Neural cell (in vitro differentiated cells): ENCODE results near the gene CBR4. TPM values are rescaled to one million over a fixed set of nuclear protein-coding genes. Genes with fewer than 3 reads are reported as not detected.

Source experiments
- H2AFZ ChIP-seq: fragments of 200-600, 300-800 bp; sonication (generic), shearing (Covaris generic); 2 replicates; pipeline ENCODE4 v1.6.0; 2014; ENCODE audit warnings: low read depth, mild to moderate bottlenecking, antibody characterized with exemption, low read length, moderate library complexity
- H3F3A ChIP-seq: fragments of 200-600 bp; shearing (Covaris generic); 2 replicates; pipeline ENCODE4 v1.6.1; 2016; ENCODE audit warnings: mild to moderate bottlenecking, moderate library complexity, mixed read lengths, antibody characterized with exemption, low read length; ENCODE audit not compliant: insufficient read depth, poor library complexity, severe bottlenecking
- H3K27ac ChIP-seq: fragments of 200-600, 300-800 bp; sonication (generic), shearing (Covaris generic); 2 replicates; pipeline ENCODE4 v1.5.1; 2014; ENCODE audit warnings: mild to moderate bottlenecking, low read length, moderate library complexity
- H3K27me3 ChIP-seq: fragments of 300-800, 200-600 bp; sonication (generic), shearing (Covaris generic); 2 replicates; pipeline ENCODE4 v1.6.0; 2014; ENCODE audit warnings: mild to moderate bottlenecking, low read depth, low read length, moderate library complexity; ENCODE audit not compliant: insufficient read depth
- H3K36me3 ChIP-seq: fragments of 300-800, 200-600 bp; sonication (generic), shearing (Covaris generic); 2 replicates; pipeline ENCODE4 v1.5.1; 2014; ENCODE audit warnings: mild to moderate bottlenecking, antibody characterized with exemption, low read length, moderate library complexity; ENCODE audit not compliant: insufficient read depth
- H3K4me2 ChIP-seq: fragments of 300-800, 200-600 bp; sonication (generic), shearing (Covaris generic); 2 replicates; pipeline ENCODE4 v1.6.0; 2014; ENCODE audit warnings: mild to moderate bottlenecking, low read length
- H3K4me3 ChIP-seq: fragments of 300-800, 200-600 bp; sonication (generic), shearing (Covaris generic); 2 replicates; pipeline ENCODE4 v1.5.1; 2014; ENCODE audit warnings: mild to moderate bottlenecking, low read length, moderate library complexity
- H3K79me2 ChIP-seq: fragments of 200-600 bp; shearing (Covaris generic); replicated peaks from 2 replicates; pipeline ENCODE4 v1.6.0; 2014; ENCODE audit warnings: mild to moderate bottlenecking, low read length, moderate library complexity; ENCODE audit not compliant: insufficient read depth
- H3K9ac ChIP-seq: fragments of 300-800, 200-600 bp; sonication (generic), shearing (Covaris generic); 2 replicates; pipeline ENCODE4 v1.6.1; 2016; ENCODE audit warnings: mild to moderate bottlenecking, low read length, mixed read lengths
- H3K9me2 ChIP-seq: fragments of 200-600 bp; shearing (Covaris generic); 2 replicates; pipeline ENCODE4 v1.6.1; 2016; ENCODE audit warnings: mild to moderate bottlenecking, low read length, mixed read lengths; ENCODE audit not compliant: insufficient read depth
- H3K9me3 ChIP-seq: fragments of 200-600, 300-800 bp; sonication (generic), shearing (Covaris generic); 2 replicates; pipeline ENCODE4 v1.6.1; 2016; ENCODE audit warnings: mild to moderate bottlenecking, mixed run types, low read length, moderate library complexity, mixed read lengths
- H4K20me1 ChIP-seq: fragments of 200-600 bp; shearing (Covaris generic); 2 replicates; pipeline ENCODE4 v1.6.1; 2016; ENCODE audit warnings: mild to moderate bottlenecking, mixed run types; ENCODE audit not compliant: insufficient read depth
- CTCF ChIP-seq: fragments of 450-650 bp; IDR thresholded peaks from 2 replicates; pipeline ENCODE4 v1.5.1; 2014; ENCODE audit warnings: antibody characterized with exemption, mild to moderate bottlenecking, moderate library complexity; ENCODE audit not compliant: poor library complexity, severe bottlenecking
- EP300 ChIP-seq: fragments of 450-650 bp; conservative IDR thresholded peaks from 2 replicates; pipeline ENCODE4 v1.6.1; 2014; ENCODE audit warnings: antibody characterized with exemption, mild to moderate bottlenecking, moderate library complexity; ENCODE audit not compliant: poor library complexity, severe bottlenecking
- EZH2 ChIP-seq: fragments of 200-600, 300-800 bp; shearing (Covaris generic), sonication (generic); IDR thresholded peaks from 2 replicates; pipeline ENCODE4 v1.6.1; 2014; ENCODE audit warnings: antibody characterized with exemption, low read length, borderline replicate concordance, mild to moderate bottlenecking; ENCODE audit not compliant: insufficient read depth, poor library complexity, severe bottlenecking
- MXI1 ChIP-seq: fragments of 450-650 bp; conservative IDR thresholded peaks from 2 replicates; pipeline ENCODE4 v1.6.1; 2014; ENCODE audit warnings: antibody characterized with exemption, mild to moderate bottlenecking; ENCODE audit not compliant: poor library complexity, severe bottlenecking
- POLR2AphosphoS5 ChIP-seq: IDR thresholded peaks from 2 replicates; pipeline ENCODE4 v1.6.1; 2012
- RAD21 ChIP-seq: fragments of 450-650 bp; conservative IDR thresholded peaks from 2 replicates; pipeline ENCODE4 v1.6.1; 2014; ENCODE audit warnings: antibody characterized with exemption, mild to moderate bottlenecking, moderate library complexity
- REST ChIP-seq: IDR thresholded peaks from 2 replicates; pipeline ENCODE4 v1.6.1; 2012; ENCODE audit warnings: borderline replicate concordance
- SMC3 ChIP-seq: fragments of 450-650 bp; conservative IDR thresholded peaks from 2 replicates; pipeline ENCODE4 v1.6.1; 2014; ENCODE audit warnings: antibody characterized with exemption, mild to moderate bottlenecking, moderate library complexity; ENCODE audit not compliant: poor library complexity
- TAF1 ChIP-seq: IDR thresholded peaks from 2 replicates; pipeline ENCODE4 v1.6.1; 2012; ENCODE audit warnings: low read depth
- polyA plus RNA-seq: library from polyadenylated mRNA; depleted of rRNA; stranded (reverse); fragments of >200 nt; gene quantifications from 2 replicates; pipeline ENCODE4 v1.2.3, GENCODE V29; 2014

CBR4 gene
- polyA plus RNA-seq, 1 donor from 2014 or later: 32.2 TPM

GRCh38 chr4:169024762-169025161 lies 14.7 kb upstream of the CBR4 start:
- Histone ChIP-seq H3F3A (no peaks in the 10 kb centered on the region), H3K36me3 (no peaks in the 10 kb centered on the region), H4K20me1 (no peaks in the 10 kb centered on the region), H3K4me3 (no peak overlapping the region), H3K27ac (no peak overlapping the region), H3K27me3 (no peaks in the 10 kb centered on the region), H2AFZ (no peak overlapping the region), H3K79me2 (no peaks in the 10 kb centered on the region), H3K9ac (no peak overlapping the region), H3K9me3 (no peaks in the 10 kb centered on the region), H3K4me2 (no peak overlapping the region), H3K9me2 (no peaks in the 10 kb centered on the region)
- TF ChIP-seq TAF1: no peak
- no peak for TF ChIP-seq POLR2AphosphoS5
- TF ChIP-seq REST: no peak
- no peak for TF ChIP-seq EP300
- TF ChIP-seq CTCF: peak; percentile 72
- peak; percentile 73 for TF ChIP-seq SMC3
- no peak for TF ChIP-seq MXI1
- peak; percentile 74 for TF ChIP-seq RAD21
- no peak for TF ChIP-seq EZH2

- Histone ChIP-seq H3K36me3 (no peaks in the 10 kb centered on the region), H3F3A (no peaks in the 10 kb centered on the region), H3K27me3 (no peaks in the 10 kb centered on the region), H3K4me2 (no peak overlapping the region), H3K27ac (no peak overlapping the region), H4K20me1 (no peaks in the 10 kb centered on the region), H3K79me2 (no peaks in the 10 kb centered on the region), H3K9me3 (no peaks in the 10 kb centered on the region), H2AFZ (no peak overlapping the region), H3K9me2 (no peaks in the 10 kb centered on the region), H3K9ac (no peak overlapping the region), H3K4me3 (no peak overlapping the region)
- TF ChIP-seq POLR2AphosphoS5 (no peak), EZH2 (no peak), REST (no peak), SMC3 (no peak), RAD21 (no peak), TAF1 (no peak), MXI1 (no peak)
Observed at GRCh38 chr4:169018406-169018805, 8.4 kb upstream of the CBR4 start.
